ENCODE results near the gene LANCL1.

- TF ChIP-seq CTCF (IDR thresholded peaks at IDR 0.05) (no peak), STAT6 (CRISPR knock-in tag; conservative IDR thresholded peaks at IDR 0.05; ENCODE audit: low read depth) (no peak), MAX (CRISPR knock-in tag; IDR thresholded peaks at IDR 0.05) (no peak), KAT7 (CRISPR knock-in tag; IDR thresholded peaks at IDR 0.05; ENCODE audit: borderline replicate concordance) (no peak), NR1H2 (CRISPR knock-in tag; IDR thresholded peaks at IDR 0.05) (no peak), ZNF532 (CRISPR knock-in tag; IDR thresholded peaks at IDR 0.05; ENCODE audit: borderline replicate concordance) (no peak), E2F1 (CRISPR knock-in tag; IDR thresholded peaks at IDR 0.05) (no peak), RELA (CRISPR knock-in tag; IDR thresholded peaks at IDR 0.05; ENCODE audit: borderline replicate concordance) (no peak), ZNF138 (CRISPR knock-in tag; conservative IDR thresholded peaks at IDR 0.05) (no peak), CREB1 (CRISPR knock-in tag; IDR thresholded peaks at IDR 0.05) (no peak)
Measured at GRCh38 chr2:210477496-210477895, 937 bp upstream of the LANCL1 start.
